Stimulated activated CD4-positive, alpha-beta T cell treated with anti-CD3 and anti-CD28 coated beads, Interleukin-1b, Interleukin-23, amount 100 ng/mL, for 48 hours (primary cell): Measurements from ENCODE around the gene ENO1.

Source experiments
- DNase-seq: peaks from one replicate; pipeline ENCODE4 v3.0.0-alpha.2; 2020

ENO1 gene

DNA sequence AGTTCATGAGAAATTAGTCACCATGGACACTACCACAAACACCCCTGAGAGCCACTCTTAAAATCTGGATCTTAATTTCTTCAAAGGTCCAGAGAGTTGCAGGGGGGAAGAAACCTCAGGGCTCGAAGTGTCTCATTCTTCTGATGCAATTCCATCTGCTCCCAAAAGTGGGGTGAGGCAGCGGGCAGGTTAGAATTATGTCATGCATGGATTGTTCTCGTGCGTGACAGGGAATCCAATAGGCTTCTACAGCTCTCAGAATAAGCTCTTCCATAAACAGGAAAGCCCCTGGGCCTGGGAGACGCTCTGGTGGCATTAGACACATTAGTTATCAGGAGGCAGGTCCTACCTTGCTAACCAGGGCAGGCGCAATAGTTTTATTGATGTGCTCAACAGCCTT is 8.4 kb downstream of the ENO1 start:
- DNase-seq: no peak

DNA sequence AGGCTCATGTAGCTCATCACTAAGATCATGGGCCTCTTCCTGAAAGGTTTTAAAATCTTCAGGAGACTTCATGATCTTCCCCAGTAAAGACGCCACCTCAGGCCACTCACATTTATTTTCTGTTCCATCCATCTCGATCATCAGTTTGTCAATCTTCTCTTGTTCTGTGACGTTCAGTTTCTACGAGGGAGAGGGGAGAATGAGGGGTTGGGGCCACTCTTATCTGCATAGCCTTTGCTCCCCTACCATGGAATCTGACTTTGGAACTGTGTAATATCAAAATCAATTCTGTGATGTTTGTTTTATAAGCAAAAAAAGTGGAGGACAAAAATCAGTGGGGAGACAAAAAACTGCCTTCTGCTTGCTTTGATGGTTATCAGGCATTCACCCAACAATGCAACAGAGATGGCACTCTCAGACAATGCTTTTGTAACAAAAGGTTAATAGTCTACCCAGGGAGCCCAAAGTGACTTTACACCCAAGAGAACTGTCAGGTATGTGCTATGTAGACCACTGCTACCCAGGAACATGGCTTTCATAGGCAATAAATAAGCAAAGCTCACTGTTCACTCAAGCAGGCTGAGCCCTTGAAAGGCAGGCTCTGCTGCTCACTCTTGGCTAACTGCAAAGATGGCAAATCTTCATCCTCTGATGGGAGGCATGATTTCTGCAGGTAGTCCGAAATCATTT is 10.5 kb downstream of the ENO1 start:
- no peak for DNase-seq

DNA sequence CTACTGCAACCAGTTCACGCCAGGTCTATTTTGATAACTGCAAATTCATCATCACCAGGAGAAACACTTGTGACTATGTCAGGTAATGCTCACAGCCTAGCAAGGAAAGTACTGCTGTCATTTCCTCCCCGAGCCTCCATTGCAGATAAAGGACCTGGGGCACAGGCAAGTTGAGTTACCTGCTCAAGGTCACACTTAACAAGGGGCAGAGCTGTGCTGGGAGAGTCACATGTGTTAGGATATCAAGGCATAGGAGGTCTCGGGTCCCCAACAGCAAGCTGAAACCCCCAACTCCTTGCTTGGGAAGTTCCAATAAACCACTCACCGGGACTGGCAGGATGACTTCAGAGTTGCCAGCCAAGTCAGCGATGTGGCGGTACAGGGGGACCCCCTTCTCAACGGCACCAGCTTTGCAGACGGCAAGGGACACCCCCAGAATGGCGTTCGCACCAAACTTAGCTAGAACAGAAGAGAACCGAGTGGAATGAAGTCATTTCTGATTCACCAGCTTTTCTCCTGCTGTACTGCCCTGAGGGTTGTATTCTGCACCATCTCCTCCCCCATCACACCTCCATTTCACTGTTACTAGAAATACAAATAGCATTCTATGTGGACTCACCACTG is 11.6 kb downstream of the ENO1 start:
- DNase-seq: peak; percentile 84

DNA sequence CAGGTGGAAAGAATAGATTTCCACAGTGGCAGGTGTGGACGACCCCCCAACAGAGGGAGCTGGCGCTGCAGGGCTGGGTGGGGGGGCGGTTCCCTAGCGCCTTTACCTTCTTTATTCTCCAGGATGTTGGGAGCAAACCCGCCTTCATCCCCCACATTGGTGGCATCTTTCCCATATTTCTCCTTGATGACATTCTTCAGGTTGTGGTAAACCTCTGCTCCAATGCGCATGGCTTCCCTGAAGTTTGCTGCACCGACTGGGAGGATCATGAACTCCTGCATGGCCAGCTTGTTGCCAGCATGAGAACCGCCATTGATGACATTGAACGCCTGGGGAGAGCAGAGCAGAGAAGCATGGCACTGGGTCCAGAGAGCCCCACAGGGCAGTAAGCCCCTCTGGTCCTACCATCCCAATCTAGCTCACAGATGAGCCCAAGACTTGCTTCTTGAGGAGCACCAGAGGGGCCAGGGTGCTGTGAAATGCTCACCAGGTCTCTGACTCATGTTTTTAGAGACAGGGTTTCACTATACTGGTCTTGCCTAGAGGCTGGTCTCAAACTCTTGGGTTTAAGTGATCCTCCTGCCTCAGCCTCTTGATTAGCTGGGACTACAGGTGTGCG is 12.2 kb downstream of the ENO1 start:
- no peak for DNase-seq

DNA sequence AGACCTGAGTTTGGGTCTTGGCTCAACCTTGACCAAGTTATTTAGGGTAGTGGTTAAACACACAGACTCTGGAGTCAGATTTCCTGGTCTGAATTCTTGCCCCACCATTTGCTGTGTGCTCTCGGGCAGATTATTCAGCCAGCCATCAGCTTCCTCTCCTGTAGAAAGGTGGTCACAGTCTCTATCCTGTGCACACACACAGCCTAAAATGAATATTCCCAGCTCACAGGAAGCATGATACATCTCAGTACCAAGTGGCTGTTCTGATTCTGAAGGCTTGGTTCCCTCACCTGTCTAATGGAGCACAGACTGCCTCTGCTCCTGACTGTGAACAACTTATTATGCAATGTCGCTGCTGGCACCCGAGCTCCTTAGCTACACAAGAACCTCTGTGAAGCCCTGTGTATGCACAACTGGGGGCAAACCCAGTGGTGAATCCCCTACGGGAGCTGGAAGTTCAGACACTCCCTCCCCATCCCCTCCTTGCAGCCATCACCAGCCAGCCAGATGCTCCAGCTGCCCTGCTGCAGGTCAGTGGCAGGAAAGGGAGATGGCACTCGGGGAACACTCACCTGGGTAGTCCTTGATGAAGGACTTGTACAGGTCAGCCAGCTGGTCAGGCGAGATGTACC is 13.7 kb downstream of the ENO1 start:
- DNase-seq: no peak

DNA sequence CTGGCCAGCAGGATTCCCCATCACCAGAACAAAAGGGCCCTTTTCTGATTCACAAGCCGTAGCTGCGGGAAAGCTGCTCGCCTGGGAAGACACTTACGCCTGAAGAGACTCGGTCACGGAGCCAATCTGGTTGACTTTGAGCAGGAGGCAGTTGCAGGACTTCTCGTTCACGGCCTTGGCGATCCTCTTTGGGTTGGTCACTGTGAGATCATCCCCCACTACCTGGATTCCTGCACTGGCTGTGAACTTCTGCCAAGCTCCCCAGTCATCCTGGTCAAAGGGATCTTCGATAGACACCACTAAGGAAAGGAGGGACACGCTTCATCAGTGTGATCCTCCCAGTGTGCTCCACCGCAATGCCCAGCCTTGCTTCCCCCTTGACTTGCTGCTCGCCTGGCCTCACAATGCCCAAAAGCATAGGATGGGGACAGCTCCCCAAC is 14.7 kb downstream of the ENO1 start:
- no peak for DNase-seq

DNA sequence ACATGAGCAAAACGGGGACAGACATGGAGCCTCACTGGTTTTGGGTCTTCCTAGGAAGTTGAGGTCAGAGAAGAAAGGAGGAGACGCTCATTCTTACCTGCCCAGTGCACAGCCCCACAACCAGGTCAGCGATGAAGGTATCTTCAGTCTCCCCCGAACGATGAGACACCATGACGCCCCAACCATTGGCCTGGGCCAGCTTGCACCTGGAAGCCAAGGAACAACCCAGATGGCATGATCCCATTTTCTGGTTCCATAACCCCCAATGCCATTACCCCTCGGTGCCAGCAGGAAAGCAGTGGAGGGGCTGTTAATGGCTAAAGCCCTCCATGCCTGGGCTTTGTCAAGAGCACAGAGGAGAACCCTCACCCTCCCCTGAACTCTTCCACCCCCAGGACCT is 15.3 kb downstream of the ENO1 start:
- no peak for DNase-seq

DNA sequence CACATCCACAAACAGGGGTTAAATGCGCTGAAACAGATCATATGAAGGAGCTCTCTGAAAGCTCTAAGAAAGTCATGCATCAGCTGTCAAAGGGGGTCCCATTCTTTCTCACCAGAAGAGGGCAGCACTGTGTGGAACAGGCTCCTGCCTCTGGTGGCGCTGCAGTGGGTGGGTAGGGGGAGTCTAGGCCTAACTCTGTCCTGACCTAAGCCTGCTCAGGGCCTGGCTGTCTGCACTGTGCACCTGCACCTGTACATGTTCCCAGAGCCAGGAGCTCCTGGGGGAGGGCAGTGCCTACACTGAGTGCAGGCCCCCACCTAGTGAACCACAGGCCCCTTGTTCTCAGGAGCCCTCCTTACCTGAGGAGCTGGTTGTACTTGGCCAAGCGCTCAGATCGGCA is 16.0 kb downstream of the ENO1 start:
- peak; percentile 48 for DNase-seq

DNA sequence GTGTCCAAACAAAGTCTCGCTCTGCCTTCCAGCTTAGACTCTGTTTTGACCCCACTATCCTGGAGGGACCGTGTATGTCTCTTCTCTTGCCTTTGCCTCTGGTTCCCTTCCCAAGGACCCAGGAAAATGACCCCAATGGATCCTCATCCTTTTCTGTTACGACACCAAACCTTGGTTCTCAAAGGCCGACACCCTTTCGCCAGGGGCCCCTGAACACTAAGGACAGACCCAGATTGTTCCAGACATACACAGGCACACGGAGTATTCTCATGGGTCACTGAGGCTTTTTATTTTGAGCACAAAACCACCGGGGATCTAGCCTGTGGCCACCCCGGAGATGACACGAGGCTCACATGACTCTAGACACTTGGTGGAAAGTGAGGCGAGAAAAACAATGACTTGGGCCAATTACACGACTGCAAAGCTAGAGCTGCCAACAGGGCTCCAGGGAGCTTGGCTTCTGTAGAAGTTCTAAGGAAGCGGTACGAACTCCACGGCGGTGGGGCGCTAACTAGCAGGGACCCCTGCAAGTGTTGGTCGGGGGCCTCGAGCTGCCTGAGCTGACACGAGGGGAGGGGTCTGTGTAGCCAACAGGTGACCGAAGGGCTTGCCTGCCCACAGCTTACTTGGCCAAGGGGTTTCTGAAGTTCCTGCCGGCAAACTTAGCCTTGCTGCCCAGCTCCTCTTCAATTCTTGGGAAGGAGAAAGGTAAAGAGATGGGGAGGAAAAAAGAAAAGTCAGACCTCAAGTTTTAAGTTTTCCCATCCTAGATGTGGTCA is 17.6 kb downstream of the ENO1 start:
- DNase-seq: no peak

DNA sequence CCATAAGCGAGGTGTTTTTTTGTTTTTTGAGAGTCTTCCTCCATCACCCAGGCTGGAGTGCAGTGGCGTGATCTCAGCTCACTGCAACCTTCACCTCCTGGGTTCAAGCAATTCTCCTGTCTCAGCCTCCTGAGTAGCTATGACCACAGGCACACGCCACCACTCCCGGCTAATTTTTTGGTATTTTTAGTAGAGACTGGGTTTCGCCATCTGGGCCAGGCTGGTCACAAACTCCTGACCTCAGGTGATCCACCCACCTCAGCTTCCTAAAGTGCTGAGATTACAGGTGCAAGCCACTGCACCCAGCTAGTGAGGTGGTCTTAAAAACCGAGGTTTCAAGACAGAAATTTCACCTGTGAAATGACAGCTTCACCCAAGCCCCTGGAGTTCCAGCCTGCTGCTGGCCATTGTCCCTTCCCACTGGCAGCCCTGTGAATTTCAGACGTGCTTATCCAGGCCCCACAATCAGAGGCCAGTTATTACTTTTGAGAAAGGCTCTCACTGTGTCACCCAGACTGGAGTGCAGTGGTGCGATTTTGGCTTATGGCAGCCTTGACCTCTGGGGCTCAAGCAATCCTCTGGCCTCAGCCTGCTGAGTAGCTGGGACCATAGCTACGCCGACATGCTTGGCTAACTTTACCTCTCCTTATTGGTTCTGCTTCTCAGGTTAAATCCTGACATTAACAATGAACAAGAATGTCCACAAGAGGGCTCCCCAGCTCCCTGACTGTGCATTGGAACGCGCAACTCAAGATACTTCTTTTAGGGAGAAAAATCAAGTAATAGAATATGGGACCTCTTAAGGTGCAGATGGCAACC is 19.4 kb downstream of the ENO1 start:
- DNase-seq: peak; percentile 52

DNA sequence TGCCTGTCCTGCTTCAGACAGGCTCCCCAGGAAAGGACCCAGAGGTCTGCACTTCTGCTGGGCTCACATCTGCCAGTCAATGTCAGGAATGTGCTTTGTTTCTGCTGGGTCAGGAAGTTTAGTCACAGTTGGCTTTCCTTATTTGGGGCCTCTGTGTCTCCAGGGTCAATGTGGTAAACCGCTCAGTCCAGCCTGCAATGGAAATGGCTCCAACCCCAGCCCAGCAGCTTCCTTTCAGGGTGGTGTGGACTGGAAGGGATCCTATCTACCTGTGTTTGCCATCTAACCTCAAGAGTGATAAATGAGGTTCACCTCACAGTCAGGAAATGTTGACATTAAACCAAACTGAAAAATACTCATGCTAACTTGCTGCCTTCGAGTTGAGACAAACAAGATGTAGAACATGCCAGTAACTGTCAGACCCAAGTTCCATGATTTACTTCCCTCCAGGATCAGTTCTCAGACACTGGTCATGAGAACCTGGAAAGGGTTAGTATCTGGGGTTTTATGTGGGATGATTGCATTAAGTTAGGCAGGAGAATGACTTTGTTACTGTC is 20.3 kb downstream of the ENO1 start:
- DNase-seq: no peak

DNA sequence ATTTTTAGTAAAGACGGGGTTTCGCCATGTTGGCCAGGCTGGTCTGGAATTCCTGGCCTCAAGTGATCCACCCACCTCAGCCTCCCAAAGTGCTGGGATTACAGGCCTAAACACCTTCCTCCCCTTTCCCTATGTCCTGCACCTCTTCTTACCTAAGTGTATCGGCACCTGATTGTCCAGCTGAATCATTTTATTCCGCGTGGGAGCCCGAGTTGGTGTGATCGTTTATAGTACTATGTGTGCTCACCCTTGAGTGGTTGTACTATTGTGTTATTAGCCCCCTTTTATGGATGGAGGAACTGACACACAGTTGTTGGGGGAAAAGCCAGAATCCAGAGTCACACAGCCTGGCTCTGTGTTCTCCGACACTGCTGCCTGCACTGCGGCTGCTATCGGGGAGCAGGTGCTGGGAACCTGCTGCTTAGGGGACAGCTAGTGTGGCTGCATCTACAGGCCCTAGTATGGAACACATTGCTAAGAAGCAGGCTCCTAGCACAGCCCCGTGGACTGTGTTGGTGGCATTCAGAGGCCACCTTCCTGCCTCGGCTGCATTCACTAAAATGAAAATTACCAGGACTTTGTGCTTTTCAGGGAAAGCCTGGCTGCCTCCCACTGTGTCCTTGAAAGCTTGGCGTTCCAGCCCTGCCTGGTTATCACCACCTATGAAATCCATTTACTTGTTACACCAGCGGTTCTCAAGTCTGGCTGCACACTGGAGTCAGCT is 21.6 kb downstream of the ENO1 start:
- no peak for DNase-seq

DNA sequence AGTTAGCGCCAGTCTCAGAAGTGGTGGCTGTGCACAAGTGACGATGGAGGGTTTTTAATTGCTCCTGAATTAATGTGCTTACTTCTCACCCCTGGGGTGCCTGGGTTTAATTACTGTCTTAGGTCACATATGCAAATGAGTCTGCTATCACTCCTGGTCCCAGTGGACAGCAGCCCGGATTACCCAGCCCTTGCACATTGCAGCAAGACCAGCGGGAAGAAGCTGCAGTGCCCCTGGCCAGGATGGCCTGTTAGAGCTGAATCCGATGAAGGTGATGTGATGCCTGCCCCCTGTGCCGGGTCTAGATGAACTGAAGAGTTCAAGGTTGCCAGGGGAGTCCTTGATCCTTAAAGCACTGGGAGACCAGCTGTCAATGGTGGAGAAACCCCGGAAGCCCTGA is 24.2 kb downstream of the ENO1 start:
- no peak for DNase-seq

DNA sequence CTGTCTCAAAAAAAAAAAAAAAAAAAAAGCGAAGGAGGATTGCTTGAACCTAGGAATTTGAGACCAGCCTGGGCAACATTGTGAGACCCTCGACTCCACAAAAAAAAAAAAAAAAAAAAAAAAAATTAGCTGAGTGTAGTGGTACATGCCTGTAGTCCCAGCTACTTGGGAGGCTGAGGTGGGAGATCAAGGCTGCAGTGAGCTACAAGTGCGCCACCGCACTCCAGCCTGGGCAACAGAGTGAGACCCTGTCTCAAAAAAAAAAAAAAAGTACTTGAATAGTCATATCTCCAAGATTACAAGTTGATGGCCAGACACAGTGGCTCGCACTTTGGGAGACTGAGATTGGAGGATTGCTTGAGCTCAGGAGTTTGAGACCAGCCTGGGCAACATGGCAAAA is 27.4 kb downstream of the ENO1 start:
- DNase-seq: no peak

DNA sequence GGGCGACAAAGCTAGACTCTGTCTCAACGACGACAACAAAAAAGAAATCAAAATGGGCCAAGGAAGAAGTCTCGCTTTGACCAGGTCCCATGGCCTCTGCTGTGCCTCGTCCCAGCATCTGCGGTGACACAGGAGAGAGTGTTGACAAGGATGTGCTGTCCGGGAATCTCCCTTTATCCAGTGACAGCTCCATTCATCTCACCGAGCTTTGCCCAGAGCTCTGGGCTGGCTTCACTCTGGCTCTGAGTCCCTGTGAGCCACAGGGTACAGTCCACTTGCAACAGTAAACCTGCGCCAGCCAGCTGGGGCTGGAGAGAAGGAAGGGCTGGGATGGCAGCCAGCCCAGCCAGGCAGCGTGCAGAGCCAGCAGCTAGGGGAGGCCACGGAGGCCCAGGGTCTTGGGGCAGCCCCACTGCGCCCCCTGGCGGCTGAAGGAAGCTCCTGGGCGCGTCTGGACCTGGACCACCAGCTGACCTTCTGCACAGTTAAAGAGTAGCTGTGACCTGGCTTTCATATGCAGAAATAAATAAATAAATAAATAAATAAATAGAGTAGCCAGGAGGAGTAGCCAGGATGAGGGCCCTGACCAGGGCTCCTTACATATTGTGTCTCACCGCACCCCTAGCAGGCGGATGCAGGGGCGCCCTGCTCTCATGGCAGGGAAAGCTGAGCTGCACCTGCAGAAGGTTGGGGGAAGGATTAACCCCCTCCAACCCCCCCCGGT is 29.7 kb downstream of the ENO1 start:
- DNase-seq: peak; percentile 76

DNA sequence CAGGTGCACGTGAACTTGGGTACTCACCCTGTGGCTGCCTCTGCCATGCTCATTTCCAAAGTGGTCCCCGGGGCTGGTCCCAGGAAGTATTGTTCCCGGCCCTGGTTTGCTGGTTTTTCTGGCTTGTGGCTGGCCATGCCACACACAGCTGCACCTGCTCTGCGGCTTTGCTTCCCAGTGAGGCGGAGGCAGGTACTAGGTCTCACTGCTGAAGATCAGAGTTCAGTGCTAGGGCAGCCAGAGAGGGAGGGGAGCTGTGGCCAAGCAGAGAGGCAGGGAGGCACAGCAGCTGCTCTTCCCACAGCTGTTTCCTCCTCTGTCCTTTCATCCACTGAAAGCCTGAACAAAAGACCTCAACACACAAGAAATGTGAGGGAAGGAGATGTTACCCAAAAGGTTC is 30.5 kb downstream of the ENO1 start:
- DNase-seq: no peak

DNA sequence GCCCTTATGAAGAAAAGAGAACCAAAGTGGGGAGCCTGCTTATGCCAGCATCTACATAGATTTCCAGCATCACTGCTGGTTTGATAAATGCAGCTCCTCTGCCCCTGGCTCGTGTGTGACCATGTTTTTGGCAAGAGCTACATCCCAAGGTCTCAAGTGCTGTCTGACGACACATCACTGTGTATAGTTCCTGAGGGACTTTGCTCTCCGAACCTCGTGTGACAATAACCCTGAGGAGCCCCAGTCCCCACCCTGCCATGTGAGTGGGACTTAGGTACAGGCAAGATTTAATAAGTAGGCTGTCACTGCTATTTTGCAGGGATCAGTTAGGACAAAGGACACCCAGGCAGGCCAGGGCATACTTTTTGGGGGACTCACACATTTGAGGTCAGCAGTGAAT is 32.2 kb downstream of the ENO1 start:
- no peak for DNase-seq

DNA sequence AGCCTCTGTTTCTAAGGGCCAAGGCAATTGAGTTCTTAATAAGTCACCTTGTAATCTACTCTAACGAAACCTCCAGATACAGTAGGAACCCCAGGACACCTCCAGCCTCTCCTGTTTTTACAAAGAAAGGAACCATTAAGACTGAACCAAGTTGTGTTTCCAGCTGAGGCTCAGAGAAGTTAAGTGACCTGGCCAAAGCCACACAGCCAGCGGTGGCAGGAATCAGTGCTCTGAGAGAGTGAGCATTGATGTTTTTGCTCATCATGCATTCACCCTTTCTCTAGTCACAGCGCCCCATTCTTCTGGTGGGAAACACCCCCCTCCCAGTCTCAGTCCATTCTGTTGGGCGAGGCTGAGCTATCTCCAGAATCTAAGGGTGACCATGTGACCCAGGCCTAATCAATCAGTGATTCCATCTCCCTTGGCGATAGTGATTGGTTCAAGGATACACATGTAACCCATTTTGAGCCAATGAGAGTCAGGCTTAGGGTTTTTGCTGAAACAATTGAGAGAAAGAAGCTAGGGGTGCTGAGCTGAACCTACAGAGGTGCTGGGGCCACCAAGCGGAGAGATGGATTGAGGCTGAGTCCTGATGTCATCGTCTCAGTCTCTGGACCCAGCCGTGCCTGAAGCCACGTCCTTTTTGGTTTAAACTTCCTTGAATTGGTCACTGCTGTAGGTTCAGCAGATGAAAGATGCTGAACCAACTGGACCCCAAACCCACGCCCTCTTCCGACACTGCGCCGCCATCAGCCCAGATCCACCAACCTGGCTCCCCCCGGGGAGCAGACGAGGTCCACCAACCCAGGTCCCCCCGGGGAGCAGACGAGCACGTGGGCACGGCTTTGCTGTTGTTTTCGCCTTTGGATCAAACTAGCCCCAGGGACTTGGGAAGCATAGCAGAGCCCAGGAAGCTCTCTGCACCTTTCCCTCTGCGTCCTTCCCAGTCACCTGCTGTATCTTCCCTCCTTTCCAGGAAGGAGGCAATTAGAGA is 33.1 kb downstream of the ENO1 start:
- no peak for DNase-seq

DNA sequence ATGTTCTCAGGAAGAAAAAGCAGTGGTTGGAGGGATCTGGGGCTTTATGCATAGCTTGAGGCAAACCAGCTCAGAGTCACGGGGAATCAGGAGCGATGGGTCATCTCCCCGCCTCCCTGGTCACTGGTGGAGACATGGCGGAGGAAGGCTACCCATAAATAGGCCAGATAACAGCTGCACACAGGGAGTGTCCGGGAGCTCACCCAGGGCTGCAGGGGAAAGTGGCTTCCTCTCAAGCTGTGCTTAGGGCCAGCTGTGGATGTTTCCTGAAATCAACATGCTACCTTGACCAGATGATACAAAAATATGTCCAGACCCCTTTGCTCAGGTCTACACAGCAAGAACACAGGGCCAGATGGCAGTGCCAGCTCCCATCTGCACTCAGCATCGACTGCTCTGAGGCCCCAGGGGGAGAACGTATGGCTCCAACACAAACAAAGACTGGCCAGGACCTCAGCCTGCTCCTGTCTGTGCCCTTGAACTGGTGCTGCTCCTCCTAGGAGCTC is 33.9 kb downstream of the ENO1 start:
- no peak for DNase-seq
